HEK293T (cell line): ENCODE data around the gene PPP1R37.

ENCODE experiments used
- CTCF ChIA-PET: fragments of 350-600 bp; formaldehyde crosslinking; extraction: SDS; loops from one replicate; lab custom pipeline; 2021; ENCODE audit warnings: antibody characterized with exemption, inconsistent platforms; lab: Yijun Ruan, JAX
- POLR2A ChIA-PET: fragments of 350-600 bp; formaldehyde crosslinking; extraction: SDS; loops from one replicate; lab custom pipeline; 2020; ENCODE audit warnings: antibody characterized with exemption, inconsistent platforms; lab: Yijun Ruan, JAX
- DNase-seq: peaks from one replicate; pipeline ENCODE4 v3.0.0; 2012; ENCODE audit warnings: mixed read lengths; ENCODE audit errors: extremely low spot score
- ARNT ChIP-seq: fragments of 450-650 bp; IDR thresholded peaks from 2 replicates; pipeline ENCODE4 v1.6.1; 2017; ENCODE audit warnings: mild to moderate bottlenecking
- BHLHE40 ChIP-seq: fragments of 450-650 bp; IDR thresholded peaks from 2 replicates; pipeline ENCODE4 v1.6.1; 2016; ENCODE audit warnings: mild to moderate bottlenecking, moderate library complexity, borderline replicate concordance
- CTBP1 ChIP-seq: fragments of 450-650 bp; IDR thresholded peaks from 2 replicates; pipeline ENCODE4 v1.6.1; 2016; ENCODE audit warnings: borderline replicate concordance
- ELF4 ChIP-seq: fragments of 450-650 bp; IDR thresholded peaks from 2 replicates; pipeline ENCODE4 v1.6.1; 2017; ENCODE audit warnings: antibody characterized with exemption
- FOXA1 ChIP-seq: fragments of 450-650 bp; IDR thresholded peaks from 2 replicates; pipeline ENCODE4 v1.6.1; 2016; ENCODE audit warnings: mild to moderate bottlenecking
- FOXK2 ChIP-seq: fragments of 450-650 bp; IDR thresholded peaks from 2 replicates; pipeline ENCODE4 v1.6.1; 2016; ENCODE audit warnings: mild to moderate bottlenecking
- FOXM1 ChIP-seq: fragments of 450-650 bp; IDR thresholded peaks from 2 replicates; pipeline ENCODE4 v1.6.1; 2017; ENCODE audit warnings: mild to moderate bottlenecking, borderline replicate concordance
- HDGF ChIP-seq: fragments of 450-650 bp; IDR thresholded peaks from 2 replicates; pipeline ENCODE4 v1.6.1; 2017; ENCODE audit warnings: antibody characterized with exemption, borderline replicate concordance
- L3MBTL2 ChIP-seq: fragments of 450-650 bp; conservative IDR thresholded peaks from 2 replicates; pipeline ENCODE4 v1.6.1; 2016; ENCODE audit warnings: mild to moderate bottlenecking
- LEF1 ChIP-seq: fragments of 450-650 bp; IDR thresholded peaks from 2 replicates; pipeline ENCODE4 v1.6.1; 2017; ENCODE audit warnings: mild to moderate bottlenecking, borderline replicate concordance
- NFRKB ChIP-seq: fragments of 450-650 bp; IDR thresholded peaks from 2 replicates; pipeline ENCODE4 v1.6.1; 2016; ENCODE audit warnings: mild to moderate bottlenecking, moderate library complexity
- PKNOX1 ChIP-seq: fragments of 450-650 bp; IDR thresholded peaks from 2 replicates; pipeline ENCODE4 v1.6.1; 2016
- SP1 ChIP-seq: fragments of 450-650 bp; IDR thresholded peaks from 2 replicates; pipeline ENCODE4 v1.6.1; 2017
- SUZ12 ChIP-seq: fragments of 450-650 bp; IDR thresholded peaks from 2 replicates; pipeline ENCODE4 v1.6.1; 2016; ENCODE audit warnings: mild to moderate bottlenecking
- TARDBP ChIP-seq: fragments of 450-650 bp; IDR thresholded peaks from 2 replicates; pipeline ENCODE4 v1.6.1; 2016
- ZNF384 ChIP-seq: fragments of 450-650 bp; IDR thresholded peaks from 2 replicates; pipeline ENCODE4 v1.6.1; 2016

The PPP1R37 gene

GRCh38 chr19:45160870-45161737, 68.1 kb downstream of the PPP1R37 start, which contains the start of gene NKPD1:
NKPD1 (minus strand) TSS chr19:45160982; CDS start chr19:45160150, 832 bp downstream.
- DNase-seq = no peak
- POLR2A ChIA-PET = no interaction called here
- TF ChIP-seq L3MBTL2 (no peak), ZNF384 (no peak), FOXK2 (no peak), FOXA1 (no peak), CTBP1 (no peak), BHLHE40 (no peak), NFRKB (no peak), LEF1 (no peak), HDGF (no peak), SP1 (no peak), FOXM1 (no peak), ARNT (no peak), ELF4 (no peak), TARDBP (no peak), SUZ12 (no peak)
- CTCF ChIA-PET = no interaction called here

GRCh38 chr19:45161738-45162607, 69.0 kb downstream of the PPP1R37 start:
- CTCF ChIA-PET = interaction anchor here (1.0 kb wide), 1 partner anchor 26 kb away, joined by 3 read pairs; no protein-coding TSS in a partner anchor

GRCh38 chr19:45162608-45163143, 69.7 kb downstream of the PPP1R37 start:
- no peak for TF ChIP-seq FOXA1
- TF ChIP-seq FOXK2 = no peak
- TF ChIP-seq SUZ12 = no peak
- TF ChIP-seq TARDBP = no peak
- TF ChIP-seq NFRKB = no peak
- TF ChIP-seq LEF1 = no peak
- no peak for TF ChIP-seq PKNOX1
- TF ChIP-seq L3MBTL2 = no peak
- no peak for DNase-seq
- ChIA-PET POLR2A (no interaction called here), CTCF (interaction anchor here (1.0 kb wide), 1 partner anchor 25 kb away, joined by 3 read pairs; no protein-coding TSS in a partner anchor)

More at GRCh38 chr19:45161738-45162607, 69.0 kb downstream of the PPP1R37 start:
- POLR2A ChIA-PET = no interaction called here
- DNase-seq = peak; percentile 51
- TF ChIP-seq FOXM1 (no peak), ELF4 (no peak), NFRKB (no peak), ARNT (no peak)

GRCh38 chr19:45163156-45163555, 70.2 kb downstream of the PPP1R37 start:
- TF ChIP-seq FOXK2 (no peak), SUZ12 (no peak), NFRKB (no peak), LEF1 (no peak), FOXM1 (no peak), FOXA1 (no peak), TARDBP (no peak), ARNT (no peak), ELF4 (no peak), L3MBTL2 (no peak), HDGF (no peak), ZNF384 (no peak), CTBP1 (no peak)
- ChIA-PET POLR2A (no interaction called here), CTCF (no interaction called here)
- no peak for DNase-seq

DNA sequence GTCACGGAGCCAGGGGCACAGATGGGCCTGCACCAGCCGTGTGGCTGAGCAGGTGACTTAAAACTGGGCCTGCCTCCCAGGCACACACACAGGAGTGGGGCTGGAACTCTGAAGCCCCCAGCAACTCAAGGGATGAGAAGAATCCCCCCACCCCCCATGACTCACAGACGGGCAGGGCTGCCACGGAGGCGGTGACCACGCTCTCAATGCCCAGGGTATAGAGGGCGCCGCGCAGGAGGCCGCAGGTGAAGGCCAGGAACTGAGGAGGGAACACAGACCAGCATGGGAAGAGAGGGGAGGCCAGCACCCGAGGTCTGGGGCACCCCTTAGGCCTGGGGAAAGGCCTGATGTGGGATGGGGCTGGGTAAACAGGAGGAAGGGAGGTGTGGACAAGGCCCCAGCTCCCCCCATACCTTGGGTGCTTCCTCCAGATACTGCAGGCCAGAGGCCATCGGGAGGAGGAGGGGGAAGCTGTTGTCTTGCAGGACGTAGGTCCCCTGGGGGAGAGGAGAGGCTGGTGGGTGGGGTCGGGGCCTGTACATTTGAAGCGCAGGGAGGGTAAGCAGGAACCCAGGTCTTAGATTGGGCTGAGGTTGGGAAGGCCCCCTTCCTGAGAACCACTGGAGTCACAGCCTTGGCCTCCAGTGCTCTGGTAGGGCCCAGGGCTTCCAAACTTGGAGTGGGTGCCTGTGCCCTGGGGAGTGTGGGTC, 70.9 kb downstream of the PPP1R37 start:
- DNase-seq = no peak
- CTCF ChIA-PET = interaction anchor here (0.6 kb wide), 1 partner anchor 97 kb away, joined by 3 read pairs; no protein-coding TSS in a partner anchor
- POLR2A ChIA-PET = interaction anchor here (1.7 kb wide), 1 partner anchor 16 kb away, joined by 8 read pairs; the partner anchor contains the start of gene BLOC1S3
- TF ChIP-seq ARNT = no peak
- no peak for TF ChIP-seq FOXM1
- TF ChIP-seq ZNF384 = no peak
- TF ChIP-seq FOXK2 = no peak
- TF ChIP-seq BHLHE40 = no peak
- no peak for TF ChIP-seq L3MBTL2
- TF ChIP-seq NFRKB = no peak
- no peak for TF ChIP-seq TARDBP
- no peak for TF ChIP-seq FOXA1
- no peak for TF ChIP-seq SP1
- TF ChIP-seq PKNOX1 = no peak
- no peak for TF ChIP-seq LEF1
- TF ChIP-seq CTBP1 = no peak
- no peak for TF ChIP-seq SUZ12
- no peak for TF ChIP-seq HDGF
